WTC11 (cell line): ENCODE results near the gene DEFB126. TPM values are rescaled to one million over a fixed set of nuclear protein-coding genes. Genes with fewer than 3 reads are reported as not detected.
"Not testable (repeated sequence)": the region's sequence is repeated elsewhere in the genome, so short reads cannot be mapped to it uniquely, and the experiment has no call there.

Experiments
- ATAC-seq: fragments of 200-7000 bp; cut with Tn5 transposase; 2 replicates; pipeline ENCODE4 v1.10.0; 2021; ENCODE audit warnings: mild to moderate bottlenecking, moderate library complexity
- CTCF ChIA-PET: fragments of 300-600 bp; sonication (Branson Sonifier 250); formaldehyde crosslinking; loops from one replicate; lab custom pipeline; 2021; ENCODE audit warnings: antibody characterized with exemption; lab: Charles Lee
- POLR2A ChIA-PET: fragments of 350-600 bp; sonication (Branson Sonifier 250); formaldehyde crosslinking; loops from one replicate; lab custom pipeline; 2021; ENCODE audit warnings: antibody characterized with exemption; lab: Charles Lee
- DNase-seq: peaks from one replicate; pipeline ENCODE4 v3.0.0; 2021; ENCODE audit warnings: low spot score
- H3K27ac Mint-ChIP-seq: 2 replicates; pipeline ENCODE4 v1.8.0; 2021; ENCODE audit warnings: mixed read lengths
- H3K27me3 Mint-ChIP-seq: 2 replicates; pipeline ENCODE4 v1.8.0; 2021; ENCODE audit warnings: low read depth, mild to moderate bottlenecking, moderate library complexity, mixed read lengths
- H3K36me3 Mint-ChIP-seq: 2 replicates; pipeline ENCODE4 v1.8.0; 2021; ENCODE audit warnings: mixed read lengths
- H3K4me1 Mint-ChIP-seq: 2 replicates; pipeline ENCODE4 v1.8.0; 2022; ENCODE audit warnings: mixed read lengths
- H3K4me3 Mint-ChIP-seq: 2 replicates; pipeline ENCODE4 v1.8.0; 2021; ENCODE audit warnings: mild to moderate bottlenecking, moderate library complexity, mixed read lengths
- H3K9me3 Mint-ChIP-seq: 2 replicates; pipeline ENCODE4 v1.8.0; 2021; ENCODE audit warnings: mixed read lengths
- AR ChIP-seq: fragments of 250-450 bp; sonication (Bioruptor Pico); IDR thresholded peaks from 2 replicates; pipeline ENCODE4 v1.9.0; 2021; ENCODE audit warnings: mild to moderate bottlenecking
- CTCF ChIP-seq: fragments of 200-600 bp; IDR thresholded peaks from 2 replicates; pipeline ENCODE4 v1.8.0; 2022; ENCODE audit warnings: antibody characterized with exemption
- E2F1 ChIP-seq: sonication (generic); formaldehyde crosslinking; IDR thresholded peaks from 2 replicates; pipeline ENCODE4 v1.8.0; 2022; ENCODE audit warnings: mild to moderate bottlenecking, missing genetic modification reagents
- E2F4 ChIP-seq: sonication (generic); formaldehyde crosslinking; IDR thresholded peaks from 2 replicates; pipeline ENCODE4 v1.8.1; 2022; ENCODE audit warnings: low read depth, mild to moderate bottlenecking, moderate library complexity, missing genetic modification reagents, borderline replicate concordance
- GABPB1 ChIP-seq: sonication (generic); formaldehyde crosslinking; IDR thresholded peaks from 2 replicates; pipeline ENCODE4 v1.8.1; 2023; ENCODE audit warnings: mild to moderate bottlenecking, missing genetic modification reagents
- JUN ChIP-seq: sonication (generic); formaldehyde crosslinking; IDR thresholded peaks from 2 replicates; pipeline ENCODE4 v1.8.0; 2023; ENCODE audit warnings: mild to moderate bottlenecking, missing genetic modification reagents
- MLX ChIP-seq: sonication (generic); formaldehyde crosslinking; IDR thresholded peaks from 2 replicates; pipeline ENCODE4 v1.8.1; 2023; ENCODE audit warnings: mild to moderate bottlenecking, missing genetic modification reagents, moderate library complexity
- NR3C1 ChIP-seq: sonication (generic); formaldehyde crosslinking; conservative IDR thresholded peaks from 2 replicates; pipeline ENCODE4 v1.8.1; 2023; ENCODE audit warnings: low read depth, mild to moderate bottlenecking, missing genetic modification reagents
- OVOL2 ChIP-seq: fragments of 250-450 bp; sonication (Bioruptor Pico); IDR thresholded peaks from 2 replicates; pipeline ENCODE4 v1.9.0; 2021; ENCODE audit warnings: mild to moderate bottlenecking, borderline replicate concordance
- TEAD4 ChIP-seq: sonication (generic); formaldehyde crosslinking; IDR thresholded peaks from 2 replicates; pipeline ENCODE4 v1.8.0; 2022; ENCODE audit warnings: mild to moderate bottlenecking, missing genetic modification reagents
- total RNA-seq: library from RNA; stranded (reverse); gene quantifications from 3 replicates; pipeline ENCODE4 v1.2.3, GENCODE V29; 2021

The DEFB126 gene
- total RNA-seq, 1 experiment from 2014 or later: not detected

GRCh38 chr20:117518-117917 is 24.9 kb upstream of the DEFB126 start:
- POLR2A ChIA-PET: no interaction called here
- DNase-seq (no peak), ATAC-seq (no peak)
- Mint-ChIP-seq H3K36me3 (no peaks in the 10 kb centered on the region), H3K4me1 (no peaks in the 10 kb centered on the region), H3K27ac (no peak overlapping the region), H3K4me3 (no peak overlapping the region), H3K27me3 (peaks cover 58% of the 10 kb centered on the region), H3K9me3 (peaks cover 27% of the 10 kb centered on the region)
- CTCF ChIA-PET: no interaction called here
- no peak for TF ChIP-seq E2F4 (CRISPR knock-in tag)
- no peak for TF ChIP-seq MLX (CRISPR knock-in tag)
- TF ChIP-seq GABPB1 (CRISPR knock-in tag): no peak

GRCh38 chr20:129786-130323 is 12.5 kb upstream of the DEFB126 start:
- CTCF ChIA-PET: interaction anchor here (0.6 kb wide), 1 partner anchor 135 kb away, joined by 3 read pairs; no protein-coding TSS in a partner anchor
- POLR2A ChIA-PET: not testable (repeated sequence)

GRCh38 chr20:137668-138490 is 4.5 kb upstream of the DEFB126 start:
- ChIA-PET POLR2A (no interaction called here), CTCF (interaction anchor here (0.6 to 1.6 kb wide), 8 partner anchors 8 to 82 kb away, joined by 3 to 11 read pairs (median 3); no protein-coding TSS in a partner anchor)
- peak; percentile 64 for ATAC-seq

More at GRCh38 chr20:129786-130323, 12.5 kb upstream of the DEFB126 start:
- ATAC-seq, H3K36me3 Mint-ChIP-seq, H3K4me1 Mint-ChIP-seq, H3K27ac Mint-ChIP-seq, DNase-seq: not testable (repeated sequence)
- H3K27me3 Mint-ChIP-seq: peaks cover 16% of the 10 kb centered on the region; the same call in 1 of the 2 replicates
- peaks cover 24% of the 10 kb centered on the region for H3K9me3 Mint-ChIP-seq
- H3K4me3 Mint-ChIP-seq: peak overlapping the region; percentile 54

More at GRCh38 chr20:137668-138490, 4.5 kb upstream of the DEFB126 start:
- Mint-ChIP-seq H3K4me3 (no peak overlapping the region), H3K36me3 (peaks cover 16% of the 10 kb centered on the region), H3K27ac (no peak overlapping the region), H3K9me3 (peaks cover 24% of the 10 kb centered on the region), H3K4me1 (no peaks in the 10 kb centered on the region; the same call in 1 of the 2 replicates), H3K27me3 (peaks cover 21% of the 10 kb centered on the region)
- DNase-seq: peak; percentile 23
- TF ChIP-seq E2F1 (CRISPR knock-in tag) (no peak), TEAD4 (no peak), CTCF (peak; percentile 58; the same call in 1 of the 2 replicates), NR3C1 (CRISPR knock-in tag) (no peak), JUN (CRISPR knock-in tag) (no peak), AR (no peak), OVOL2 (CRISPR knock-in tag) (no peak)
- TF ChIP-seq, all 79 proteins: peak for 1
